ENCODE measurements around the gene ADARB2.

Gene ADARB2

DNA sequence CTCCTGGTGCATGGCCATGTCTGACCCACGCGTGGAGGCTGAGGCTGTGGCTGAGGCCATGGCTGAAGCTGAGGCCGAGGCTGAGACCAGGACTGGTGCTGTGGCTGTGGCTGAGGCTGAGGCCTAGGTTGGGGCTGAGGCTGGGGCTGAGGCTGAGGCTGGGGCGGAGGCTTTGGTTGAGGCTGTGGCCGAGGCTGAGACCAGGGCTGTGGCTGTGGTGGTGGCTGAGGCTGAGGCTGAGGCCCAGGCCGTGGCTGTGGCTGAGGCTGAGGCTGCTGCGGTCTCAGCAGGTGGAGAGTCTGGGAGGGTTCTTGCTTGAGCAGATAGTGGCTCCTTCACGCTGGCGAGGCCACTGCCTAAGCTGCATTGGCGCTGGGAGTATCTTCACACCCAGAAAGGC lies 604.7 kb downstream of the ADARB2 start:
- H3K4me3 ChIP-seq (ENCODE audit: low read length): no peak overlapping the region
- TF ChIP-seq ZNF274 (IDR thresholded peaks at IDR 0.05; ENCODE audit: low read depth, low read length): no peak

DNA sequence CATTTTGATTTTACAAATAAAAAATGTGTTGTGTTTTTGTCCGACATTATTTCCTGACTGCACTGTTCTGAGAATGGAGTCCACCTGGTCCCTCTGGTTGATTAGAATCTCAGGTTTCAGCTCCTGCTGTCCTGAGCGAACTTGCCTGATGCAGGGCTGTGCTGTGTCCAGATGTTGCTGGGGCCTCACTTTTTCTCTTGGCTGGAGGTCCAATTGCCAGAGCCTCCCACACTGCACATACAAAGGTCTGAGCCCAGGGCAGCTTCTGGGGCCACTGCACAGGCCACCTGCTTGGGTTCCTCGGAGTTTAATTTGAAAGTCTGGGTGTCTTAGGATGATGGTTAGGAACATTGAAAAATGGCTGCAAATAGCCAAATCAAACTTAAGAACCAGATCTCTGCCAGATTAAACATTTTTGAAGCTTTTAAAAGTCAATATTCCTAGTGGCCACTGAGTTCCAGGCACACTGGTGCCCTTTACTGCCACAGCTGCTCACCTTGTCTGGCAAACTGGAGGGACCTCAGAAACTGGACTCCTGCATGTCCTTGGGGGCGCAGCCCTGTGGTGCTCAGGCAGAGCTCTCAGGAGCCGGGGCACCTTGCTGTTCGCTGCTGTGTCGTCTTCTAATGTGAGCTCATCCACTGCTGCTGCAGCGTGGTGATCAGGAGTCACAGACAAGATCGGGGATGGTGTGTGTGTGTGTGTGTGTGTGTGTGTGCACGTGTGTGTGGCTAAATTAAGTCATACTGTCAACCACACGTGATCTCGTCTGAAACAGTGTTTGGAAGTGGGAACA lies 606.1 kb downstream of the ADARB2 start:
- H3K4me3 ChIP-seq (ENCODE audit: low read length): no peak overlapping the region
- no peak for TF ChIP-seq ZNF274 (IDR thresholded peaks at IDR 0.05; ENCODE audit: low read depth, low read length)

DNA sequence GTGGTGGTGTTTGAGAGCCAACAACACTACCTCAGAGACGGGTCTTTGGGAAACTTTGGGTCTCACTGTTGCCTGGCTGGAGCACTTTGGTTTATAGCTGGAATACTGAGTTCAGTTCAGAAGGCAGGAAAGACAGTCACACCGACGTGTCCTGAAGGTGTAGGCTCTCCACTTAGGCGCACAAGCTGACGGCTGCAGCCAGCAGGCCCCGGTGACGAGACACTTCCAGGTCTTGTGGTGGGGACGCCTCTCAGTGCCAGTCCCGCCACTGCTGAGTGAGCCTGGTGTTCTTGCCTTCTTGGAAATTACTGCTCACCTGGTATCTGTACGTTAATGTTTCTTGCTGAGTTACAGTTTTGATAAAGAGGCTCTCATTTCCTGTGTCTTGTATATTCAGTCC lies 607.1 kb downstream of the ADARB2 start:
- TF ChIP-seq ZNF274 (IDR thresholded peaks at IDR 0.05; ENCODE audit: low read depth, low read length): no peak
- no peak overlapping the region for H3K4me3 ChIP-seq (ENCODE audit: low read length)

DNA sequence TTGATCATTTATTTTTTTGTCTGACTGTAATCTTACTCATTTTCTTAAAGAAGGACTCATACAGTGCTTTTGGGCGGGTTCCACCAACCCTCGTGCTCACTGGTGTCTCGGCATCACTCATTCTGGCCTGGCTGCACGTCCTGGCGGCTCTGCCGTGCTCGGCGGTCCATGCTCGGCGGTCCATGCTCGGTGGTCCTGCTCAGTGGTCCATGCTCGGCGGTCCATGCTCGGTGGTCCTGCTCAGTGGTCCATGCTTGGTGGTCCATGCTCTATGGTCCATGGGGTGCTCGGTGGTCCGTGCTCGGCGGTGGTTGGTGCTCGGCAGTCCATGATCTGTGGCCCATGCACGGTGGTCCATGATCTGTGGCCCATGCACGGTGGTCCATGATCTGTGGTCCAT lies 608.7 kb downstream of the ADARB2 start:
- H3K4me3 ChIP-seq (ENCODE audit: low read length): no peak overlapping the region
- TF ChIP-seq ZNF274 (IDR thresholded peaks at IDR 0.05; ENCODE audit: low read depth, low read length): no peak

DNA sequence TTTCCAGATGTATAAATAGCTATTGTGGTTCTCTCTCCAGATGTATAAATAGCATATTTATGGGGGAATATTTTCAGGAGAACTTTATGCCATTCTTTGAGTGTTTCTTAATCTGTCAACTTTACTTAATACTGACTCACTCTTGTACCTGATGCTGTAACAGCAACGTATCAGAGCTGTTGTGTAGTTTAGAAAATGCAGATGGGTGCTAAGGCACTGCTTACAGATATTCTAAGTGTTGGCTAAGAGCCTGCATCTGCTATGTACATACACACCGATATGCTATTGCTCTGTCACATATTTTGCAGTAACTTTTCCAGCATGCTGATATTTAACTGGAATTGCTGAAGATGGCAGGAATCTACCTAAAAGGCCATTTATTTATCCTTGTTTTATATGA lies 609.2 kb downstream of the ADARB2 start:
- TF ChIP-seq ZNF274 (IDR thresholded peaks at IDR 0.05; ENCODE audit: low read depth, low read length): no peak
- no peak overlapping the region for H3K4me3 ChIP-seq (ENCODE audit: low read length)

DNA sequence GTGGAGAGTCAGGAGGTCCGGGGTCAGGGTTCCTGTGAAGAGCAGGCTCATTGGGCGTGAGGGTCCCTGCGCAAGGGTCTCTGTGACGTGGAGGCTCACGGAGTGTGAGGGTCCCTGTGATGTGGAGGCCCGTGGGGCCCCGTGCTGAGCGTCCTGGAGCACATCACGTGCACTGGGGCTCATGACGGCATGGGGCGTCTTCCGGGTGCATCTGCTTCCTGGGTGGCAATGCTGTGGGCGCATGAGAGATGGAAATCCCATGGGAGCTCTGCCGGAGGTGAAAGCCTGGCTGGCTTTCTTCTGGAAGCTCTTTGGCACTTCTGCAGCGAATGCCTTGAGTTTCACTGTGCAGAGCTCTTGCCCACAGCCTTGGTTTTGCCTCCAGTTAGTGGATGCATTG lies 609.7 kb downstream of the ADARB2 start:
- H3K4me3 ChIP-seq (ENCODE audit: low read length): no peak overlapping the region
- TF ChIP-seq ZNF274 (IDR thresholded peaks at IDR 0.05; ENCODE audit: low read depth, low read length): no peak
